Activated B cell treated with CpG ODN at 0.5 μM for 24 hours (primary cell): ENCODE measurements around the gene MVB12B. TPM values are rescaled to one million over a fixed set of nuclear protein-coding genes. Genes with fewer than 3 reads are reported as not detected.

ENCODE experiments used
- ATAC-seq: fragments of 200-7000 bp; cut with Tn5 transposase; one replicate; pipeline ENCODE4 v1.10.0; 2021; ENCODE audit warnings: low read depth, mild to moderate bottlenecking, moderate library complexity
- CTCF ChIA-PET: fragments of 350-600 bp; sonication (Branson Sonifier 250); formaldehyde crosslinking; loops from one replicate; lab custom pipeline; 2021; ENCODE audit warnings: antibody characterized with exemption; lab: Charles Lee
- POLR2A ChIA-PET: fragments of 350-600 bp; sonication (Branson Sonifier 250); formaldehyde crosslinking; loops from one replicate; lab custom pipeline; 2021; ENCODE audit warnings: antibody characterized with exemption; lab: Charles Lee
- DNase-seq: peaks from one replicate; pipeline ENCODE4 v3.0.0; 2022
- H3K27ac Mint-ChIP-seq: one replicate; pipeline ENCODE4 v1.8.0; 2020; ENCODE audit warnings: mixed read lengths
- H3K27me3 Mint-ChIP-seq: one replicate; pipeline ENCODE4 v1.8.0; 2021; ENCODE audit warnings: mixed read lengths
- H3K36me3 Mint-ChIP-seq: one replicate; pipeline ENCODE4 v1.8.0; 2021; ENCODE audit warnings: low read depth, mixed read lengths
- H3K4me1 Mint-ChIP-seq: one replicate; pipeline ENCODE4 v1.8.0; 2021; ENCODE audit warnings: mixed read lengths
- H3K4me3 Mint-ChIP-seq: one replicate; pipeline ENCODE4 v1.8.0; 2020; ENCODE audit warnings: mild to moderate bottlenecking, mixed read lengths
- H3K9me3 Mint-ChIP-seq: one replicate; pipeline ENCODE4 v1.8.0; 2020; ENCODE audit warnings: mixed read lengths
- CTCF ChIP-seq: fragments of 200-600 bp; IDR thresholded peaks from one replicate; pipeline ENCODE4 v1.8.0; 2022; ENCODE audit warnings: antibody characterized with exemption, mild to moderate bottlenecking
- intact Hi-C: fragments of 100-400 bp; cut with micrococcal nuclease; formaldehyde crosslinking; loops from one replicate; pipeline ENCODE4 v1.15.1; 2024
- total RNA-seq: library from RNA; stranded (reverse); gene quantifications from 2 replicates; pipeline ENCODE4 v1.2.3, GENCODE V29; 2022

The MVB12B gene
- total RNA-seq, 1 donor from 2014 or later = 2.5 TPM

- Mint-ChIP-seq H3K27ac (no peak overlapping the region), H3K27me3 (peaks cover 10% of the 10 kb centered on the region), H3K9me3 (no peaks in the 10 kb centered on the region), H3K4me3 (no peak overlapping the region), H3K36me3 (no peaks in the 10 kb centered on the region), H3K4me1 (no peaks in the 10 kb centered on the region)
- DNase-seq (no peak), ATAC-seq (no peak)
- TF ChIP-seq CTCF = no peak
- POLR2A ChIA-PET = no interaction called here
- intact Hi-C loops = no loop called here
- CTCF ChIA-PET = no interaction called here
Measured at GRCh38 chr9:126291925-126292324, 34.7 kb upstream of the MVB12B start.

- no peak overlapping the region for H3K27ac Mint-ChIP-seq
- no peak for TF ChIP-seq CTCF
- no peak overlapping the region for H3K4me3 Mint-ChIP-seq
- POLR2A ChIA-PET = no interaction called here
- H3K9me3 Mint-ChIP-seq = no peaks in the 10 kb centered on the region
- ATAC-seq (no peak), DNase-seq (no peak)
- peaks cover 10% of the 10 kb centered on the region for H3K27me3 Mint-ChIP-seq
- H3K36me3 Mint-ChIP-seq = no peaks in the 10 kb centered on the region
- intact Hi-C loops = no loop called here
- no peaks in the 10 kb centered on the region for H3K4me1 Mint-ChIP-seq
- CTCF ChIA-PET = interaction anchor here (1.5 kb wide), 1 partner anchor 886 kb away, joined by 3 read pairs; no protein-coding TSS in a partner anchor
Measured at GRCh38 chr9:126292736-126293521, 33.7 kb upstream of the MVB12B start.

GRCh38 chr9:126293522-126293889 is 33.1 kb upstream of the MVB12B start:
- H3K36me3 Mint-ChIP-seq = no peaks in the 10 kb centered on the region
- intact Hi-C loops = no loop called here
- H3K9me3 Mint-ChIP-seq = no peaks in the 10 kb centered on the region
- peaks cover 10% of the 10 kb centered on the region for H3K27me3 Mint-ChIP-seq
- TF ChIP-seq CTCF = no peak
- no peak overlapping the region for H3K4me3 Mint-ChIP-seq
- CTCF ChIA-PET = interaction anchor here (0.6 to 1.5 kb wide), 2 partner anchors 178 to 886 kb away, joined by 3 to 9 read pairs; no protein-coding TSS in a partner anchor
- ATAC-seq = no peak
- no peak overlapping the region for H3K27ac Mint-ChIP-seq
- no peak for DNase-seq
- H3K4me1 Mint-ChIP-seq = no peaks in the 10 kb centered on the region
- POLR2A ChIA-PET = no interaction called here

GRCh38 chr9:126294331-126295081 is 32.1 kb upstream of the MVB12B start:
- Mint-ChIP-seq H3K27ac (no peak overlapping the region), H3K36me3 (no peaks in the 10 kb centered on the region), H3K9me3 (no peaks in the 10 kb centered on the region), H3K4me1 (no peaks in the 10 kb centered on the region), H3K4me3 (no peak overlapping the region), H3K27me3 (peaks cover 12% of the 10 kb centered on the region)
- ChIA-PET CTCF (interaction anchor here (1.5 kb wide), 1 partner anchor 887 kb away, joined by 3 read pairs; no protein-coding TSS in a partner anchor), POLR2A (no interaction called here)
- intact Hi-C loops = no loop called here
- ATAC-seq (no peak), DNase-seq (no peak)
- no peak for TF ChIP-seq CTCF

- intact Hi-C loops = no loop called here
- peaks cover 12% of the 10 kb centered on the region for H3K27me3 Mint-ChIP-seq
- no peaks in the 10 kb centered on the region for H3K4me1 Mint-ChIP-seq
- POLR2A ChIA-PET = no interaction called here
- CTCF ChIA-PET = interaction anchor here (1.5 kb wide), 1 partner anchor 196 kb away, joined by 5 read pairs; no protein-coding TSS in a partner anchor
- no peak overlapping the region for H3K27ac Mint-ChIP-seq
- no peak overlapping the region for H3K4me3 Mint-ChIP-seq
- H3K36me3 Mint-ChIP-seq = no peaks in the 10 kb centered on the region
- no peak for TF ChIP-seq CTCF
- no peaks in the 10 kb centered on the region for H3K9me3 Mint-ChIP-seq
- DNase-seq (no peak), ATAC-seq (no peak)
Measured at GRCh38 chr9:126295082-126295477, 31.5 kb upstream of the MVB12B start.
